SKM-1 (cell line): ENCODE results near the gene RIMKLB.

Source experiments
- DNase-seq: peaks from one replicate; lab custom pipeline; 2025; ENCODE audit not compliant: unreplicated experiment; lab: John Stamatoyannopoulos, UW

RIMKLB gene, protein sequence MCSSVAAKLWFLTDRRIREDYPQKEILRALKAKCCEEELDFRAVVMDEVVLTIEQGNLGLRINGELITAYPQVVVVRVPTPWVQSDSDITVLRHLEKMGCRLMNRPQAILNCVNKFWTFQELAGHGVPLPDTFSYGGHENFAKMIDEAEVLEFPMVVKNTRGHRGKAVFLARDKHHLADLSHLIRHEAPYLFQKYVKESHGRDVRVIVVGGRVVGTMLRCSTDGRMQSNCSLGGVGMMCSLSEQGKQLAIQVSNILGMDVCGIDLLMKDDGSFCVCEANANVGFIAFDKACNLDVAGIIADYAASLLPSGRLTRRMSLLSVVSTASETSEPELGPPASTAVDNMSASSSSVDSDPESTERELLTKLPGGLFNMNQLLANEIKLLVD

DNA sequence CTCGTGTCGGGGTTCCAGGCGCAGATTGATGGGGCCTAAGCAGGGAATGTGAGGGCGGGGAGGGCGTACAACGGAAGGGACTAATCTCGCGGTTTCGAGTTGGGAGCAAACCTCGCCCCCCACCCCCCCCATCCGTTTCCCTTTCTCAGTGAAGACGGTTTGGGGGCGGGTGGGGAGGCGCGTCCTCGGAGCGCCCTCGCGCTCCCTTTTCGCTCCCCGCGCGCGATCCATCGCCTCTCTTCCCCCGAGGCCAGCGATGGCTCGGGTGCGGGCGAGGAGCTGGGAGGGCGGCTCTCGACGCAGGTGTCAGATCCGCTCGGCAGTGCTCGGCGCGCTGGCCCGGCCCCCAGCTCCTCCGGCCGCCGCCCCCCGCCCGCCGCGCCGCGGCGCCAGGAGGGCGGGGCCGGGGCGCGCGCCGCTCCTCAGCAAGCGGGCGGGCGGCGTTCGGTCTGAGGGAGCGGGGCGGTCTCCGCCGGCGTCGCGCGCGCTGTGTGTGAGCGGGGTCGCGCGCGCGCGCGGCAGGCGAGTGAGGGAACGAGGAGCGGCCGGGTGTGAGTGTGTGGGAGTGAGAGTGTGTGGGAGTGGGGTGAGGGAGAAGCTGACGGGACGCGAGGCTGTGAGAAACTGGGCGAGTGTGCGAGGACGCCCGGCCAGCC, at the start of gene RIMKLB:
Gene RIMKLB (plus strand): TSS at position 516 of the 656 bp plus-strand sequence. CDS start 15,876 bp downstream, outside the sequence.
- no peak for DNase-seq

DNA sequence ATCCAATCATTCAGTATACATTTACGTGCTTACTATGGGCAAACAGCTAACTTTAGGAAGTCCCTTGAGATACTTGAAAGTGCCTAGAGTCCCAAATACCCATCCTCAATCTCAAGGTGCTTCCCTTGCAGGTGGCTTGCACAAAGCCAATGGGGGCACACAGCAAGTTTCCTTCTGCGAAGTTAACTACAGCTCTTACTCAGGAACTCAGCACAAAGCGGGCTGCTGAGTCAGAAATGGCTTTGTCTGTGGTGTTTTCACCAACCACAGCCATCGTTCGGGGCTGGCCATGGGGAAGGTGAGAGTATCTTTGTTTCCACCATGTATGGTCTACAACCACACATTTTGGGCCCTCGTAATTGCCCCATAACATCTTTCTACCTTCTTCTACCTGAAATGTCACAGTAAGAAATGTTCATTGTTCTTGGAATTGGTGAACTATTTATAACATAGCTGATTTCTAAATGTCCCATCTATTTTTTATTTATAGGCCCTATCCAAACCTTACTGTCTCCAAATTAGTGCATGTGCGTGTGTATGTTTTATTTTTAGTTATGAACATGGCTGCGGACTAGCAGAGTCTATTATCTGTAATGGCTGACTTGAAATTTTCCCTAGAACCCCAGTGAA, 49.1 kb upstream of the RIMKLB start:
- no peak for DNase-seq

DNA sequence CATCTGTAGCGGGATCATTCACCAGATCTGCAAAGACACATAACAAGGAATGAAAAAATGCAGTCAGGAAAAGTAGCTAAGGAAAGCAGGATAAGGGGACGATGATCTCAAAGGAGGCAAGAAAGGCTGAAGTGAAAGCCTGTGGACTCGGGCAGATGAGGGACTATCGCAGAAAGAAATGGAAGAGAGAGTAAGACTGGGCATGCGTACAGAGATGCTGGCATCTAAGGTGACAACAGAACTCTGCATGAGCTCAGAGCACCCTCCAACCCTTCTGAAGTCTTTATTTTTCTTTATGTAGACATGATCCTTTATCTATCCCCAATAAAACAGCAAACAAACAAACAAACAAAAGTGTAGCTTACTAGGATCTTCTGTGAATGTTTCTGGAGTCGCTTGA, 42.4 kb upstream of the RIMKLB start:
- DNase-seq, result no peak

DNA sequence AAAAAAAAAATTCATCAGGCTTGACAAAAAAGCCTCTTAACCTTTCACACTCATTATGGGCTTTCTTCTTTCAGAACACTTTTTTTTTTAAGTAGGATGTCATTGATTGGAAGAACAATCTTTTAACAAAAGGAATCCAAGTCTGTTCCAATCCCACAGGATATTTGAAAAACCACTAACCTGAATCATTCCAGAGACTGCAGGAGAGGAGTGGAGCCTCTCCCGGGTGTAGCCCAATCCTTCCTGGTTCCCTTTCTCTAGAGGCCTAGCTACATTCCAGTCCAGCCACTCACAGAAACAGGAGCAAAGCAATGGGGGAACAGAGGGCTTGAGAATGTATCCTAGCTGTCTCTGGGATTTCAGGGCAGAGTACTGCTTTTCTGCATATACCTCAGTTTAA, 39.4 kb upstream of the RIMKLB start:
- no peak for DNase-seq

DNA sequence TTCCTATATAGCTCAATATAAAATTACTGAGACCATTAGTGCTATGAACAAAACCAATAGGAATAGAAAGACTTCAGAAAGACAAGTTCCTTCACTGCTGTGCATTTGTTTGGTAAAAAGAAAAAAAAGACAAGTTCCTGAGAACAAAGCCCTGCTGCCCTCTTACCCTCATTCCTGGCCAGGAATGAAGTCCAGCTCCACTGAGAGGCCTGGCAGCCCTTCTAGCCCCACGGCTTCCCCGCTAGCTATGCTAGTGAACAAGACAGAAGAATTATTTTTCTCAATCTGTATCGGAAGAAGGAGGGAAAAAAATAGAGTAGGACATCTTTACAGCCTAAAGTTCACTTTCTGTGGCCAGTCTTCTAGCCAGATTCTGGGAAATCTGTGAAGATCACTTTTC, 36.8 kb upstream of the RIMKLB start:
- DNase-seq, result no peak

DNA sequence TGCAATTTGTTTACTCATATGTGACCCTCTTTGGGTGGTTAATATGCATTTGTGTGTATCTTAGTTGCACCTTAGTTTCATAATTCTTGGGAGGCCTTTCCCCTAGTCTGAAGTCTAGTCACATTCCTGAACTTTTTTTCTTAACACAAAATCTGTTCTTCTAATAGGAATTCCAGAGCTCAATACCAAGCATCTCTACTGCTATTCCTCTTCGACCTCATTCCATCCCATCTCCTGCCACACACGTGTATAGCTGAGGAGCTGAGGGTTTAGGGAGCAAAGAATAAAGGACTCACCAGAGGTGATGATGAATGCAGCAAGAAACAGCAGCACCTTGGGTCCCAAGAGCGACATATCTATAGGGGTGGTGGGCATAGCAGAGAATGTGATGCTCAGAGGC, 36.0 kb upstream of the RIMKLB start:
- DNase-seq, result no peak

DNA sequence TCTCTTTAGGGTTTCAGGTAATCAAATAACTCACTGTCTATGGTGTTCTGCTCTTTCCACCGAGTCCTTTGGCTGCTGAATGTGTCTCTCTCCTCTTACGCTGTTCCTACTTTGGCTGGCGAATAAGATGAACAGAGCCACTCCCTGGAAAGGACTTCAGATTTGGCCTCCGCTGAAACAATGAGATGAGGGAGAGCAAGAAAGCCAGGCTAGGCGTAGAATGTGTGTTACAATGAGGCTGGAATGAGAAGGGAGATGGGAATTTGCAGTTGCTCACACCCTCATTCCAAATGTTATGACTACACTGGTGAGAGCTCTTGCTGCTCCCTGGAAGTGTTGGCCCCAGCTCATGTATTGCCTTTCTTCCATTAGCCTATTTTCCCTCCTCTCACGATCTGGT, 35.2 kb upstream of the RIMKLB start, which contains the start of gene MFAP5:
Gene MFAP5 (minus strand): TSS at position 234 of the 400 bp plus-strand sequence. CDS start 722 bp downstream, outside the sequence.
- DNase-seq, result no peak

DNA sequence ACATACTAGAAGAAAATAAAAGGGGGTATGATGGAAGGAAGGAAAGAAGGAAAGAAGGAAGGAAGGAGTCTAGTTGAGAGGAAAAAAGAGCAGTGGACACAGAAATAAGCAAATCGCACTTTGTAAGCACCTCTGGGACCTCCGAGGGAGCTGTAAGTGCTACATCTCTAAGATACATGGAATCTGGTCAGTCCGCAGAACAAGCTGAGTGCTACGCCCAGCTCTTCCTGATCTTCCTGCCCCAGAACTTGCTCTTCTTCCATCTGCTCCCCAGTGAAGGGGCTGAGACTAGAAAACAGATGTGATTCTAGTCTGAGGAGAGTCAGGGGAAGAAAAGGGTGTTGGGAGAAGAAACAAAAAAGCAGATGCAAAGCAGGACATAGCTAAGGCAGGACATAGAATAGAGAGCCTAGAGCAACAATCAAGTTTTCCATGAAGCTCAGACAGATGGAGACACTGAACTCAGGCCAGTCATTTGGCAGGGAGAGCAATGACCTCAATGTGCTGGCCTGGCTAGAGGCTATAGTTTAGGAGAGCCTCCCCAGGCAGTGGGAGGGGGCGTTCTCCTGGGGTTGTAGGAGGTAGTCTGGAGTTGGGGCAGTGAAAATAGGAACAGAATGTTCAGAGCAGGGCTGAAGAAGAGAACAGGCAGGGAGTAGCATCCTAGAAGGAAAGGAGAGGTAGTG, 33.4 kb upstream of the RIMKLB start:
- no peak for DNase-seq

DNA sequence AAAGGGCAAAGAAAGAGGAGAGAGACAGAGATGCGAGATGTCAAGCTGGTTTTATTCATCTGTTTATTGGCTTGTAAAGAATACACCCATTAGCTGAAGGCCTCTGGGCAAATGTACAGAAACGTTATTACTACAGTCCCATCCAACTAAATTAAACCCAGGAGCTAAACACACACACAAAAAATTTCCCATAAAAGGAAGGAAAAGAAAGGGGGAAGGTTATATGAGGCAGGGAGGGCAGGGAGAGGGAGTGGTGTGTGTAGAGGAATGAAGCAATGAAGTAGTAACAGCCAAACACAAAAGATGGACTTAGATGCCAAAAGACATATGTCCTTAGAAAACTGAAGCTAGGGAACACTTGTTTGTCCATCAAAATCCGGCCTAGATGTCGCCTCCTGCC, 32.0 kb upstream of the RIMKLB start:
- DNase-seq, result no peak

DNA sequence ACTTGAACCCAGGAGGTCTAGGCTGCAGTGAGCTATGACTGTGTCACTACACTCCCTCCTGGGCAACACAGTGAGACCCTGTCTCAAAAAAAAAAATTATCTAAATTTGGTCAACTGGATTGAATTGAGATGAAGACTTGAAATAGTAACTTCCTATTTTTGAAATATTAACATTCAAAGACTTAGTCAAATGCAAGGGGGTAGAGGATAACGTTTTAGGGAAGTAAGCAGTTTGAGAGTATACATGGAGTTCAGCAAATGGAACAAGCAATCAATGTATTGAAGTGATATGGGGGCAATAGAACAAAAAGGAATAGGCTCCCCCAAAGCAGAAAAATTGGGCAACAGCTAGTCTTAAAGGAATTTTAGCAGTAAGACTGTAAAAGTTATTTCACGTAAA, 30.5 kb upstream of the RIMKLB start:
- DNase-seq, result no peak

DNA sequence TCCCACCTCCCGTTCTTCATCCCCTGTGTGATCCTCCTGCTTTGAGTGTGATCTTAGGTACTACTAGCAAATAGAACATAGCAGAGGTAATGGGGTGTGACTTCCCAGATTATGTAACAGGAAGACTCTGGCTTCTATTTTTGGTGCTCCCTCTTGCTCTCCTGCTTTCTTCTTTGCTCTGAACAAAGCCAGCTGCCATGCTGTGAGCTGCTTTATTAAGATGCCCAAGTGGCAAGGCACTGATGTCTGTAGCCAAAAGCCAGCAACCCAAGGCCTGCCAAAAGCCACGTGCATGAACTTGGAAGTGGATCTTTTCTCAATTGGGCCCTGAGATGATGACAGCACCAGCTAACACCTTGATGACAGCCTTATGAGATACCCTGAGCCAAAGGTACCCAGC, 29.4 kb upstream of the RIMKLB start:
- no peak for DNase-seq

DNA sequence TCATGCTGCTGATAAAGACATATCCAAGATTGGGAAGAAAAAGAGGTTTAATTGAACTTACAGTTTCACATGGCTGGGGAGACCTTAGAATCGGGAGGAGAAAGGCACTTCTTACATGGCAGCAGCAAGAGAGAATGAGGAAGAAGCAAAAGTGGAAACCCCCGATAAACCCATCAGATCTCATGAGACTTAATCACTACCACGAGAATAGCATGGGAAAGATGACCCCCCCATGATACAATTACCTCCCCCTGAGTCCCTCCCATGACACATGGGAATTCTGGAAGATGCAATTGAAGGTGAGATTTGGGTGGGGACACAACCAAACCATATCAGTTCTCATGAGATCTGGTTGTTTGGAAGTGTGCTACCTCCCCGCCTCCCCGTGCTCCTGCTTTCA, 25.4 kb upstream of the RIMKLB start:
- DNase-seq, result no peak

DNA sequence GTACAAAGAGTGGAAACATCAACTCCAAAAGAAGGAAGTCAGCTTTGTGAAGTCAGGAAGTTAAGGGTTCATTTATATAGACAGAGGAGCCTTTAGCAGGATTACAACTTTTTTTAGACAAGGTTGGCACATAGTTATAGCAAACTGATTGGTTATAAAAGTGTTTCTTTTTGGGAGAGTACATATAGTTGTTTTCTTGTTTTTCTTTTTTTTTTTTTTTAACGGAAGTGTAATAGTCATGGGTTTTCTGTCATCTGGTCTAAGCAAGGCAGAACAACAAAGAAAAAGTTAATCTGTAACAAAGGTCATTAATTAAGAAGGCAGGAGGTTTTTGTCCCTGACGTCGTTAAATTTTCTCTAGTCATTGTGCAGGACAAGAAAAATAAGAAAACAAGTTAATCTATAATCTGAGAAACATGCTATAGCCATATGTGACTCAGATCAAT, 22.2 kb upstream of the RIMKLB start:
- no peak for DNase-seq

DNA sequence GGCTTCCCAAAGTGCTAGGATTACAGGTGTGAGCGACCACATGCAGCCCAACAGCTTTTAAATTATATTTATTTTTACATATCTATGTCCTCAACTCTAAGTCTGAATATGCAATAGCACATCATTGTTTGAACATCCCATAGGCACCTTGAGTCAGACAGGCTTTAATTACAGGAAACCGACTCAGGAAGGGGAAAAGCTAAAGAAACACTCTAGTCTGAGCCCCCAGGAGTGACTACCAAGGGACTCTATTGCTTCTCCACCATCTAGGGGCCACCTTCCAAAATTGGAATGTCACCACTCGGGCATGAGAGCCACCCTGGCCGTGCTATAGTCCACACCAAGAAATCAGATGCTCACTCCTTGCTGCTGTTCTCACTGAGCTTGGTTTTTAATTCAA, 21.1 kb upstream of the RIMKLB start:
- no peak for DNase-seq

DNA sequence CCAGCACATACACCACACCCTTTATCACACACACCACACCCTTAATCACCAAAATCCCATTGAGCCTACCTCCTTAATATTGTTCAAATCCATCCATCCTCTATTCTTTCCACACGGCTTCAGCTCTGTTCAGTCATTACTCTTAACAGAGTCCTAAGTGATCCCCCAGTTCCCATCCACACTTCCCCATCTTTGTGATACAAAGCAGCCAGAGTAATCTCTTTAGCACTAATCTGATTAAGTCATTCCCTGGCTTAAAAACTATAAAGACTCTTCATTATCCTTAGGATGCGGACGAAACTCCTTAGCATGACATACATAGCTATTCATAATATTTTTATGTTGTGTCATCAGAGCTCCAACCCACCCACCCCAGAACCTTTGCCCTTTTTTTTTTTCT, 20.4 kb upstream of the RIMKLB start:
- DNase-seq, result no peak

DNA sequence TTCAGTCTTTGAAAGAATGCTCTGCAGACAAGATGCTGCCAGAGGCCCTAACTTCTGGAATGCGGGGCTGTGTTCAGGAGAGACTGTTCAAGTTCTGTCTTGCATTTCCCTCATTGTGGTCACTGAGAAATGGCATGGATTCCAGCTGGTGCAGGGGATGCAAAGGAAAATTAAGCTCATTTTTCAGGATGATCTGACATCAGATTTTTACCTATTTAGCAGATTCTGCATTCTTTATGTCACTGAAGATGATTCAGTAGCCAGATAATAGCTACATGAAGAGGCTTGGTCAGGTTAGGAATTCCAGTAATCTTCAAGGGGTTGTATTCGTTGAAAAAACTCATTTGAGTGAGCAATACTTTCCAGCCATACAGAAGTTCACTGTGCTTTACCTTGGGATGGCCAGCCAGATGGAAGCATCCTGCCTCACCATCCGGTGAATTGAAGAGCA, 19.1 kb upstream of the RIMKLB start:
- DNase-seq, result no peak

DNA sequence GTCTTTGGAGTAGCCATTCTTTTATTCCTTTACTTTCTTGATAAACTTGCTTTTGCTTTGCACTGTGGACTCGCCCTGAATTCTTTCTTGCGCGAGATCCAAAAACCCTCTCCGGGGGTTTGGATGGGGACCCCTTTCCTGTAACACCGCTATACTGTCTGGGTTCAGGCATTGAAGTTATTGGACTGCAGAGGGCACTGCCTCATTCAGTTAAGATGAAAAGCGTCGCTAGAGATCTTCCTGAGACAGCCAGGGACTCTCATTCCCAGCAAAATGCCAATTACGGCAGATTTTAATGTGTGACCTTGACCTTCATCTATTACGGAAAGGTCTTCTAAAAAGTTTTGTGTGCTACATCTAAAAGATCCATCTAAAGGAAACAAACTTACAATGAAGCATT, 17.3 kb upstream of the RIMKLB start:
- DNase-seq, result no peak

DNA sequence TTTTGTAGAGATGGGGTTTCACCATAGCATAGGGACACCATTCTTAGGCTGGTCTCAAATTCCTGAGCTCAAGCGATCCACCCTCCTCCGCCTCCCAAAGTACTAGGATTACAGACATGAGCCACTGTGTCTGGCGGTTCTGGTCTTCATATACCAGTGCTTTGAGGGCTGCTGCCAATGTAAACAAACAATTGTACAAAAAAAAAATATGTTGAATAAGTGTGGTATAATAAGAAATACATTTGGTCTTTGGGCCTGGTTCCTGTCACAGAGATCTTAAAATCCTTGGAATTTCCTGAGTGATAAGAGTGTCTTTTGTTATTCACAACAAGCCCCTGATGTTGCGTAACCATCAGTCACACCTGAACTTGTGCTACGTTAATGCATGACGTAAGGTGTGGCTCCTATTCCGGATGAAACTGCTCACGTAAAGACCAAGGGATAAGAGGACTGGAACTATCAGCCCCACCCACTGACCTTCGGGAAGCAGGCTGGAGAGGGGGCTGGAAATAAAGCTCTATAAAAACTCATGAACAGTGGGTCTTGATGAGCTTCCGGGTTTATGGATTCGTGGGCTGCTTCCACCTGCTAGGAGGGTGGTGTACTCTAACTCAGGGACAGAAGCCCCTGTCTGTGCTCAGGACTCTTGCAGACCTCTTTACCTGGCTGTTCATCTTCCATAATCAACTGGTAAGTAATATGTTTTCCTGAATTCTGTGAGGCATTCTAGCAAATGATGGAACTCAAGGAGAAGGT, 16.5 kb upstream of the RIMKLB start:
- DNase-seq, result no peak

DNA sequence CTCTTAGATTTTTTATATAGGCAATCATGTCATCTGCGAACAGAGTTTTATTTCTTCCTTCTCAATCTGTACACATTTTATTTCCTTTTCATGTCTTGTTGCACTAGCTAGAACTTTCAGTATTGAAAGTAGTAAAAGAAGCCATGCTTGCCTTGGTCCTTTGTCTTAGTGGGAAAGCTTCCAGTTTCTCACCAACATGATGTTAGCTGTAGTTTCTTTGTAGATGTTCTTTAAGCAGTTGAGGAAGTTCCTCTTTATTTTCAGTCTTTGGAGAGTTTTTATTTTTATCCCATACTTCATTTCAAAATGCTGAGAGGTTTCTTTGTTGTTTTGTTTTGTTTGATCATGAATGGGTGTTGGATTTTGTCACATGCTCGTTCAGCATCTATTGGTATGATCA, 12.7 kb upstream of the RIMKLB start:
- no peak for DNase-seq

DNA sequence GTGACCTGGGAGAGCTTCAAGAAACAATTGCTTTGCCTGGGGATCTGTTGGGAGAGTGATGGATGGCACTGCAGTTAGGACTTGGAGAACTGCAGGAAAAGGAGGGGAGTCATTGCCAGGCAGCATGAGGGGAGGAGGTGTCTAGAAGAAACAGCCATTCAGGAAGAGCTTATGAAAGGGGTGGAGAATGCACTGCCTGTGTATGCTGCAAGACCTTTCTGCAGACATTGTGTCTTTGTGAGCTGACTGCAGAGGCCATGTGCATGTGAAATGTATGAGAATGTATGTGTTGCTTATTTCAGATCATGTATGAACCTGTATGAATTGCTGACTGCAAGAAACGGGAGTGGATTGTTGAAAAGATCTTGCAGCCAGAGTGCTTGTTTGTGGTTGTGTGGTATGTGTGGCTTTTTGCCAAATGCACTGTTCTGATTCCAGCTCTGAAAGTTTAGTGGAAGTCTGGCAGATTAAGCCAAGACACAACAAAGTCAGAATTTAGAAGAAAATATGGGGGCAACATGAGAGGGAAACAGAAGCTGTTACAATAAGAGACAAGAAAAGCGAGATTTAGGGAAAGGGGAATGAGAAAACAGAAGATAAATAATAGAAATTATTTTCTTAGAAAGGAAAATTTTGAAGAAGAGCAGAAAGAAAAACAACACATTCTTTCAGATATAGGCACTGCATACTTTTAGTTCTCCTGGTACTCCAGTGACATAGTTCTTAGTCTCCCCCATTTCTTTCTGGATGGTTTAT, 9.8 kb upstream of the RIMKLB start:
- no peak for DNase-seq
